CD4-positive, alpha-beta memory T cell (primary cell): ENCODE measurements around the gene GPALPP1. TPM values are rescaled to one million over a fixed set of nuclear protein-coding genes. Genes with fewer than 3 reads are reported as not detected.
"Not testable (repeated sequence)": the region's sequence is repeated elsewhere in the genome, so short reads cannot be mapped to it uniquely, and the experiment has no call there.

Source experiments
- CTCF ChIA-PET: fragments of 350-600 bp; sonication (Branson Sonifier 250); formaldehyde crosslinking; loops from one replicate; lab custom pipeline; 2021; ENCODE audit warnings: inconsistent platforms; ENCODE audit not compliant: partially characterized antibody; lab: Charles Lee
- POLR2A ChIA-PET: fragments of 350-600 bp; sonication (Branson Sonifier 250); formaldehyde crosslinking; loops from one replicate; lab custom pipeline; 2021; ENCODE audit not compliant: partially characterized antibody; lab: Charles Lee
- DNase-seq, 5 donors: peaks; one replicate each; pipeline versions ENCODE4 v3.0.0 to v3.0.0-alpha.2; 2020 to 2022; ENCODE audit warnings: mixed read lengths in 1 of 5
- H3K27ac ChIP-seq: one replicate; pipeline ENCODE4 v1.7.0; 2013; ENCODE audit warnings: low read depth, low read length
- H3K27me3 ChIP-seq: 2 replicates; pipeline ENCODE4 v1.7.0; 2013; ENCODE audit warnings: mild to moderate bottlenecking, low read length, moderate library complexity; ENCODE audit not compliant: insufficient read depth
- H3K36me3 ChIP-seq: 2 replicates; pipeline ENCODE4 v1.7.0; 2013; ENCODE audit warnings: mild to moderate bottlenecking, low read length, moderate library complexity; ENCODE audit not compliant: insufficient read depth
- H3K4me1 ChIP-seq: 2 replicates; pipeline ENCODE4 v1.7.0; 2013; ENCODE audit warnings: mild to moderate bottlenecking, low read length, moderate library complexity; ENCODE audit not compliant: insufficient read depth
- H3K4me3 ChIP-seq, 2 donors: one replicate each; pipeline ENCODE4 v1.7.0; 2013; ENCODE audit warnings: low read length in 2 of 2, mild to moderate bottlenecking in 1 of 2
- H3K9me3 ChIP-seq, 2 donors: one replicate each; pipeline ENCODE4 v1.7.0; 2013; ENCODE audit warnings: low read length in 2 of 2, control low read depth in 1 of 2; ENCODE audit not compliant: control insufficient read depth in 1 of 2
- H3K27ac Mint-ChIP-seq, 7 donors: one replicate each; pipeline ENCODE4 v1.8.0; 2020 to 2021; ENCODE audit warnings: mixed read lengths in 7 of 7, mild to moderate bottlenecking in 6 of 7, inconsistent platforms in 3 of 7, moderate library complexity in 3 of 7
- H3K27me3 Mint-ChIP-seq, 2 donors: one replicate each; pipeline ENCODE4 v1.8.0; 2020 to 2021; ENCODE audit warnings: mixed read lengths in 2 of 2
- H3K36me3 Mint-ChIP-seq, 2 donors: one replicate each; pipeline ENCODE4 v1.8.0; 2020 to 2021; ENCODE audit warnings: mixed read lengths in 2 of 2, inconsistent platforms in 1 of 2, mild to moderate bottlenecking in 1 of 2
- H3K4me1 Mint-ChIP-seq, 4 donors: one replicate each; pipeline ENCODE4 v1.8.0; 2020 to 2021; ENCODE audit warnings: mixed read lengths in 4 of 4, mild to moderate bottlenecking in 1 of 4
- H3K4me3 Mint-ChIP-seq, 8 donors: one replicate each; pipeline ENCODE4 v1.8.0; 2020 to 2021; ENCODE audit warnings: mixed read lengths in 8 of 8, mild to moderate bottlenecking in 7 of 8, moderate library complexity in 6 of 8, inconsistent platforms in 3 of 8
- H3K9me3 Mint-ChIP-seq, 8 donors: one replicate each; pipeline ENCODE4 v1.8.0; 2020 to 2021; ENCODE audit warnings: mixed read lengths in 8 of 8, mild to moderate bottlenecking in 5 of 8, inconsistent platforms in 3 of 8, moderate library complexity in 1 of 8
- intact Hi-C: fragments of 100-400 bp; cut with micrococcal nuclease; formaldehyde crosslinking; loops from one replicate; pipeline ENCODE4 v1.15.1; 2023
- polyA plus RNA-seq, 2 donors: library from polyadenylated mRNA; unstranded; fragments of 300-500 nt; fragmentation: Illumina TruSeq; gene quantifications; one replicate each; pipeline ENCODE4 v1.2.3, GENCODE V29; 2021
- total RNA-seq, 2 experiments: library from RNA; stranded (reverse); gene quantifications; one replicate each; pipeline ENCODE4 v1.2.3, GENCODE V29; 2021

GPALPP1 gene
- total and polyA plus RNA-seq, 4 experiments from 2014 or later: 11.7 to 35.1 (median 27.6) TPM

DNA sequence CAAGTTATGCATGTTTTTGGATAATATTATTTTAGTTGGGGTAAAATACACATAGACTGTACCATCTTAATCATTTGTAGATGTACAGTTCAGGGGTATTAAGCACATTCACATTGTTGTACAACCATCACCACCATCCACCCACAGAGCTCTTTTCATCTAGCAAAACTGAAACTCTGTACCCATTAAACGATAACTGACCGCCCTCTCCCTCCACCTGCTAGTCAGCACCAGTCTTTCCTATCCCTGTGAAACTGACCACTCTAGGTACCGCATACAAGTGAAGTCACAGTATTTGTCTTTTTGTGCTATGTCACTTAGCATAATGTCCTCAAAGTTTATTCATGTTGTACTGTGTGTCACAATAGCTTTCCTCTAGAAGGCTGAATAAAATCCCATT, 70.7 kb downstream of the GPALPP1 start:
- Mint-ChIP-seq H3K27me3 (peaks cover 3 to 11% of the 10 kb centered on the region in 2 donors), H3K36me3 (no peaks in the 10 kb centered on the region), H3K9me3 (no peaks in the 10 kb centered on the region), H3K4me1 (peaks cover 0 to 6% (median 0%) of the 10 kb centered on the region in 4 donors), H3K27ac (no peak overlapping the region), H3K4me3 (no peak overlapping the region)
- peaks cover 3% of the 10 kb centered on the region for H3K27me3 ChIP-seq
- H3K27ac ChIP-seq: no peak overlapping the region
- peaks cover 5% of the 10 kb centered on the region for H3K4me1 ChIP-seq
- H3K36me3 ChIP-seq: no peaks in the 10 kb centered on the region
- DNase-seq: no peak
- ChIA-PET CTCF (interaction anchor here (1.6 to 1.8 kb wide), 2 partner anchors 13 to 249 kb away, joined by 4 read pairs; no protein-coding TSS in a partner anchor), POLR2A (no interaction called here)
- no peak overlapping the region for H3K4me3 ChIP-seq
- intact Hi-C loops: no loop called here
- H3K9me3 ChIP-seq: no peaks in the 10 kb centered on the region

DNA sequence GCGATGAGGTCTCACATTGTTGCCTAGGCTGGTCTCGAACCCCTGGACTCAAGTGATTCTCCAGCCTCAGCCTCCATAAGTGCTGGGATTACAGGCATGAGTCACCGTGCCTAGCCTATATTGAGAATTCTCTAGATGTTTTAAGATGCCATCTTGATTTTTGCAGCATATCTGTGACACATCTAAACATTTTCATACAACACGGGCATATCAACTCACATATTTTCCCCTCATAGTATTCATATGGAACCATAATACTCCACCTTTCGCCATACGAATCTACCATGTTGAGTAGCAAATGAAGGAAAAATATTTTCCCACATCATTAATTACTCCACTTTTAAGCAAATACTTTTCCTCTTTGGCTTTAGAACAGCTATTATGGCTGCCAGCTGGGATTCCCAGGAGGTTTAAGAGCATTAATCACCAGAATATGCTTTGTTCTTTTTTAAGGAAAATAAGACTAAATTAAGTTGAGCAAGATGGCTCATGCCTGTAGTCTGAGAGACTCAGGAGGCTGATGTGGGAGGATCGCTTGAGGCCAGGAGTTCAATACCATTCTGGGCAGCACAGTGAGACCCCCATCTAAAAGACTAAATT, 74.0 kb downstream of the GPALPP1 start:
- H3K36me3 ChIP-seq: no peaks in the 10 kb centered on the region
- ChIA-PET CTCF (no interaction called here), POLR2A (no interaction called here)
- Mint-ChIP-seq H3K9me3 (no peaks in the 10 kb centered on the region), H3K36me3 (no peaks in the 10 kb centered on the region), H3K27me3 (peaks cover 5 to 11% of the 10 kb centered on the region in 2 donors), H3K4me3 (no peak overlapping the region), H3K4me1 (no peaks in the 10 kb centered on the region), H3K27ac (no peak overlapping the region)
- no peak overlapping the region for H3K27ac ChIP-seq
- H3K4me1 ChIP-seq: no peaks in the 10 kb centered on the region
- H3K9me3 ChIP-seq: no peaks in the 10 kb centered on the region
- intact Hi-C loops: no loop called here
- no peak overlapping the region for H3K4me3 ChIP-seq
- no peak for DNase-seq
- peaks cover 3% of the 10 kb centered on the region for H3K27me3 ChIP-seq

DNA sequence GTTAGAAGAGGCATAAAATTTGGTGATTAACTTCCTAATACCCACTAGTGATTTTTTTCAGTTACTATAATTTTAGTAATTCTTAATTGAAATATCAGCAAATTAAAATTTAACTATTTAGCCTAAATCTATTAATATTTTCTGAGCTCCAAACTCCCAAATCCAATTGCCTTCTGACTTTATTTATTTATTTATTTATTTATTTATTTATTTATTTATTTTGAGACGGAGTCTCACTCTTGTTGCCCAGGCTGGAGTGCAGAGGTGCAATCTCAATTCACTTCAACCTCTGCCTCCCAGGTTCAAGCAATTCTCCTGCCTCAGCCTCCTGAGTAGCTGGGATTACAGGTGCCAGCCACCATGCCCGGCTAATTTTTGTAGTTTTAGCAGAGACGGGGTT, 74.6 kb downstream of the GPALPP1 start:
- intact Hi-C loops, H3K4me1 ChIP-seq, POLR2A ChIA-PET, H3K36me3 Mint-ChIP-seq, H3K27me3 ChIP-seq, H3K4me1 Mint-ChIP-seq, H3K9me3 ChIP-seq, H3K4me3 Mint-ChIP-seq, DNase-seq, H3K4me3 ChIP-seq, H3K27ac ChIP-seq, H3K36me3 ChIP-seq, CTCF ChIA-PET, H3K27ac Mint-ChIP-seq, H3K9me3 Mint-ChIP-seq: not testable (repeated sequence)
- peaks cover 5 to 11% of the 10 kb centered on the region in 2 donors for H3K27me3 Mint-ChIP-seq

DNA sequence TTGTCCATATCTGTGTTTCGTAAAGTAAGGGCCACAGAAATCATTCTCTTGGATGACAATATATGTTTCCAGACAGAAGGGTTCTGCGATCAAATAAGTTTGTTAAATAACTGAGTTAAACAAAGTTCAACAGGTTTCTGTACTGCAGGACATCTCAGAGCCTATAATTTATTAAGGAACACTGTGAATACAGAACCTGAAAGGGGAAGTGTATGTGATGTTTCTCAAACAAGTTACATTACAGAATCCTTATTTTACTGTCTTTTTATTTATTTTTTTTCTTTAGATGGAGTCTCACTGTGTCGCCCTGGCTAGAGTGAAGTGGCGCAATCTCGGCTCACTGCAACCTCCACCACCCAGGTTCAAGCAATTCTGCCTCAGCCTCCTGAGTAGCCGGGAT, 75.6 kb downstream of the GPALPP1 start:
- no peaks in the 10 kb centered on the region for H3K36me3 ChIP-seq
- H3K9me3 ChIP-seq: no peaks in the 10 kb centered on the region
- Mint-ChIP-seq H3K27ac (no peak overlapping the region), H3K27me3 (peaks cover 7 to 12% of the 10 kb centered on the region in 2 donors), H3K4me3 (no peak overlapping the region), H3K36me3 (no peaks in the 10 kb centered on the region), H3K9me3 (no peaks in the 10 kb centered on the region), H3K4me1 (no peaks in the 10 kb centered on the region)
- H3K4me3 ChIP-seq: no peak overlapping the region
- ChIA-PET POLR2A (no interaction called here), CTCF (no interaction called here)
- H3K27ac ChIP-seq: no peak overlapping the region
- H3K27me3 ChIP-seq: peaks cover 1% of the 10 kb centered on the region
- intact Hi-C loops: no loop called here
- DNase-seq: no peak
- no peaks in the 10 kb centered on the region for H3K4me1 ChIP-seq

DNA sequence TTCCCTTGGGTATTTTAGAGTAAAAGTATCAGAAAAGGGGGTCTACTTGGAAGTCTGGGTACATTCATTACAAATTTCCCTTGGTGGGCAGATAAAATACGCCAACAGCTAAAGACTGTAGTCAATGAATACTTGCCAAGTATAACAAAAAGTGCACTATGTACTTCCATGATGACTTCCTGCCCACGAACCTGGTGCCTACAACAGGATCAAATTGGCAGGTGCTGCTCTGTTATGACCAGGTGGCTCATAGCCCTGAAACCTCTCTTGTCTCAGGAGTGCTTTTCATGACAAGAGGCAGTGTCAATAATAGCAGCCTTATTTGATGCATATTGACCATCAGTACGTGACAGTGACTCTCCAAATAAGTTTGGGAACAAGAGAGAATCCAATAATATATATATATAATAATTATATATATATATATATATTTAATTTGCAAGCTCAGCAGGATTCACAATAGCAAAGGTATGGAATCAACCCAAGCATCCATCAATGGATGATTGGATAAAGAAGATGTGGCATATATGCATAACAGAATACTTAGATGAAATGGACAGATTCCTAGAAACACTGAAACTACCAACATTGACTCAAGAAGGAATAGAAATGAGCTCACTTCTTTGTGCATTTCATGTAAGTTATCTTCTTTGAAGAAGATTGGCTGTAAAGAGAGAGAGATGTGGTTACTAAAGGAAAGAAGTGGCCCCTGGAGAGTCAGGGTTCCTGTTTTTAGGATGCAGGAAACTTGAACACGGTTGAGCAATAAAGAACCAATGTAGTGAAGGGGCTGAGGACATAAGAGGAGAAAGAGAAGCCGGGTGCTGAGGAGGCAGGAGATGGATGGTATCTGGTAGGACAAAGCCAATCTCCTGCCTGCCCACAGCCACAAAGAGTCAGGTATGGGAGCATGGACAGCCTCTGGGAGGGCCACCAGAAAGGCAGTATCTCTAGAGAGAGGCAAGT, 79.0 kb downstream of the GPALPP1 start:
- POLR2A ChIA-PET: no interaction called here
- CTCF ChIA-PET: interaction anchor here (2.2 kb wide), 1 partner anchor 21 kb away, joined by 6 read pairs; no protein-coding TSS in a partner anchor

GRCh38 chr13:45073809-45074208, 84.5 kb downstream of the GPALPP1 start:
- Histone ChIP-seq H3K9me3 (no peaks in the 10 kb centered on the region), H3K27ac (no peak overlapping the region), H3K27me3 (no peaks in the 10 kb centered on the region), H3K4me3 (no peak overlapping the region), H3K36me3 (no peaks in the 10 kb centered on the region), H3K4me1 (no peaks in the 10 kb centered on the region)
- ChIA-PET CTCF (no interaction called here), POLR2A (no interaction called here)
- Mint-ChIP-seq H3K27me3 (peaks cover 2 to 7% of the 10 kb centered on the region in 2 donors), H3K4me1 (no peaks in the 10 kb centered on the region), H3K9me3 (no peaks in the 10 kb centered on the region), H3K27ac (no peak overlapping the region), H3K4me3 (no peak overlapping the region), H3K36me3 (no peaks in the 10 kb centered on the region)
- DNase-seq: no peak
- intact Hi-C loops: no loop called here

More for the DNA sequence above, 79.0 kb downstream of the GPALPP1 start:
- Histone ChIP-seq H3K36me3 (no peaks in the 10 kb centered on the region), H3K27me3 (no peaks in the 10 kb centered on the region), H3K4me1 (no peaks in the 10 kb centered on the region), H3K9me3 (no peaks in the 10 kb centered on the region), H3K4me3 (no peak overlapping the region), H3K27ac (no peak overlapping the region)
- no peaks in the 10 kb centered on the region for H3K4me1 Mint-ChIP-seq
- peaks cover 3 to 4% of the 10 kb centered on the region in 2 donors for H3K27me3 Mint-ChIP-seq
- H3K27ac Mint-ChIP-seq: no peak overlapping the region
- no peaks in the 10 kb centered on the region for H3K9me3 Mint-ChIP-seq
- H3K4me3 Mint-ChIP-seq: no peak overlapping the region
- H3K36me3 Mint-ChIP-seq: no peaks in the 10 kb centered on the region
- intact Hi-C loops: no loop called here
- no peak for DNase-seq

DNA sequence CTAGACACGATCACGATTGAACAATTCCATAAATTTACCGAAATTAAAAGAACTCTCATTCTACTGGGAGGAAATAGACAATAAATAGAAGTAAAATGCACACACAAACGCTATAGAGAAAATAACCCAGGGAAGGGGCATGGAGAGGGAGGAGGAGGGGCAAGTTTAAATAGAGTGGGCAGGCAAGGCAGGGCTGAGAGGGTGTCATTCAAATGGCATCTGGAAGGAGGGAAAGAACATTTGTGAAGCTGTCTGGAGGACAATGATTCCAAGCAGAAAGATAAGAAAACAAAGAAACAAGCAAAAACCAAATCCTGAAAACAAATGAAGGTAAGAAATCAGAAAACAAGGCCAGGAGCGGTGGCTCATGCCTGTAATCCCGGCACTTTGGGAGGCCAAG, 85.4 kb downstream of the GPALPP1 start:
- Histone ChIP-seq H3K36me3 (no peaks in the 10 kb centered on the region), H3K9me3 (no peaks in the 10 kb centered on the region), H3K27ac (no peak overlapping the region), H3K4me3 (no peak overlapping the region), H3K4me1 (no peaks in the 10 kb centered on the region), H3K27me3 (no peaks in the 10 kb centered on the region)
- Mint-ChIP-seq H3K27me3 (peaks cover 0 to 4% of the 10 kb centered on the region in 2 donors), H3K36me3 (no peaks in the 10 kb centered on the region), H3K9me3 (no peaks in the 10 kb centered on the region), H3K4me1 (no peaks in the 10 kb centered on the region), H3K27ac (no peak overlapping the region), H3K4me3 (no peak overlapping the region)
- intact Hi-C loops: no loop called here
- POLR2A ChIA-PET: no interaction called here
- CTCF ChIA-PET: no interaction called here
- no peak for DNase-seq
